Caki2 (cell line): ENCODE results near the gene NINJ1. TPM values are rescaled to one million over a fixed set of nuclear protein-coding genes. Genes with fewer than 3 reads are reported as not detected.

Experiments used
- DNase-seq: peaks from one replicate; pipeline ENCODE4 v3.0.0-alpha.2; 2015; ENCODE audit warnings: low read depth
- in situ Hi-C: cut with HindIII; loops from 2 replicates; pipeline ENCODE4 v1.10.0; 2016; ENCODE audit warnings: low sequenced_read_pairs, low pct_unique_long_range_greater_than_20kb, mixed read lengths
- total RNA-seq: library from RNA; depleted of rRNA; stranded (reverse); fragments of >200 nt; shearing (Covaris generic); gene quantifications from 2 replicates; pipeline ENCODE4 v1.2.3, GENCODE V29; 2014; ENCODE audit warnings: low replicate concordance; rRNA removed

NINJ1 gene
- total RNA-seq, 1 experiment from 2014 or later: 53.5 TPM

DNA sequence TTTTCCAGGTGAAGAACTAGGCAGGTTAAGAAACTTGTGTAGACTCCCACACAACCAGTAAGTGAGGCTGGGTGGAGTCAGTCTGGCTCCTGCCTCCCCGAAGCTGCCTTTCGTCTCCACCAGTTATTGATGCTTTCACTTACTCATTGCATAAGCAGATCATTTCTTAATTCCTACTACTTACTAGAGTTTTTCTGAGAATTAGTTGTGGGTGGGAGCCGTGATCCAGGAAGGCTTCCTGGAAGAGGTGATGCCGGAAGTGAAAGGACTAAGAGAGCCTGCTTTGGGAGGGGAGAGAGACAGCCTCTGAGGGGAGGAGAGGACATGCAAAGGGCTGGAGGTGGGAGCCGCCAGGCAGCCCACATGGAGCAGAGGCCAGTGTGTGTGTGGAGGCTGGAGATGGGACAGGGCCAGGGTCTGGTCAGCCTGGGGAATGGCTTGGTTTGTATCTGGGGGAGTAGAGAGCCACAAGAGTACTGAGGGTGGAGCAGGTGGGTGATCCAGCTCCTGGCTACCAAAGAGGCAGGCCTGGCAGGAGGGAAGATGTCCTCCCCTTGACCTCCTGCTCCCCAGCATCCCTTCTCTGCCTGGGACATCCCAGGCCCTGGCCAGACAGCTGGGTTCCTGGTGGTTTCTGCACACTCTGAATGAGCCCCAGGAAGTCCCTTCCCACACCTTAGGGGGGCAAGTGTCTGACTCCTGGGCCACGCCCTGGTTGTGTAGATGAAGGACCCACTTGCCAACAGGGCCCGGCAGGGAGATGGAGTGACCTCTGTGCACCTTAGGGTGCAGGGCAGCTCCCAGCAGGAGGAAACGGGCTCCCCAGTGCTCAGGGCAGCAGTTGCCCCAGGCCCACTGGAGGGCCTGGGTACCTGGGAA lies 50.2 kb downstream of the NINJ1 start:
- in situ Hi-C loops: no loop called here
- no peak for DNase-seq

DNA sequence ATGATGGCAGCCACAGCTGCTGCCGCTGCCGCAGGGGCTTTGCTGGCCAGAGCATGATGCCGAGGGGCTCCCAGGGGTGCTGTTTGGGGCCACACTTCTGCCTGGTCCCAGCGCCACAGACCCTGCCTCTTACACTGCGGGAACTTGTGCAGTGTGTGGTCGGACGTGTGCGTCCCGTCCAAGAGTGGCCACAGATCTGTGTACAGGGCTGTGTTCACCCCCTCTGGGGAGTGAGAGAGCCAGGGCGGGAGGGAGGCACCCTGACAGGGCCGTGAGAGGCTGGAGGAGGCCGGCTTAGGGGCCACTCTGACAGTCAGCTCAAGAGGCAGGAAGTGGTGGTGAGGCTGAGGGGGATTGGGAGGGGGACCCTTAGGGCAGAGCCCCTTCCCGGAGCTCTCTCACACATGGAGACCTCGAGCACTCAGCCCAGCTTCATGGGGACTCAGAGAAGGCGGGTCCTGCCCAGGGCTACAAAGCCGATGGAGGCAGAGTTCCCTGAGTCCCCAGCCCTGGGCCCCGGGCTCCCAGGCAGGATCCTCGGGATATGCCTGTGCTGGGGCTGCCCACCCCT lies 51.1 kb downstream of the NINJ1 start:
- DNase-seq: no peak
- in situ Hi-C loops: no loop called here

- no peak for DNase-seq
- in situ Hi-C loops: no loop called here
These were observed 52.1 kb downstream of the NINJ1 start for GRCh38 chr9:93081931-93082330.

DNA sequence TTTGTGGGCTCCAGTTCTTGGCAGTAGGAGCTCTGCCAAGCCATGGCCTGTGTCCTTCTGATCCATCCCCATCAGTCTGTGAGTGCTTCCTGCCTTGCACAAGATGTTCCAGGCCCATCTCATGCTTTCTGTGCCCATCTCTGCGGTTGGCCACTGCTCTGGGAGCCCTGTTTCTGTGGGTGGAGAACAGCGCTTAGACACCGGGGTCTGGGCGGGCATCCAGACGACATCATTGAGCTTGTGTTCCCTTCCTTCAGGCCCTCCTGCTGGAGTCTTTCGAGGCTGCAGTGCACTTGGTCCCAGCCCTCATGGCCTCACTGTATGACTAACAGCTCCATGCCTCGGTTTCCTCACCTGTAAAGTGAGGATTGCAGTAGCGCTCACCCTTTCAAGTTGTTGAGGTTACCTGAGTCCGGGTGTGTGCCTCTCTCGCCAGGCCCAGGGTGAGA lies 52.9 kb downstream of the NINJ1 start:
- in situ Hi-C loops: no loop called here
- DNase-seq: no peak

GRCh38 chr9:93080406-93080805 lies 53.6 kb downstream of the NINJ1 start:
- in situ Hi-C loops: no loop called here
- DNase-seq: no peak

- no peak for DNase-seq
These were observed 54.7 kb downstream of the NINJ1 start for GRCh38 chr9:93079371-93079770.

DNA sequence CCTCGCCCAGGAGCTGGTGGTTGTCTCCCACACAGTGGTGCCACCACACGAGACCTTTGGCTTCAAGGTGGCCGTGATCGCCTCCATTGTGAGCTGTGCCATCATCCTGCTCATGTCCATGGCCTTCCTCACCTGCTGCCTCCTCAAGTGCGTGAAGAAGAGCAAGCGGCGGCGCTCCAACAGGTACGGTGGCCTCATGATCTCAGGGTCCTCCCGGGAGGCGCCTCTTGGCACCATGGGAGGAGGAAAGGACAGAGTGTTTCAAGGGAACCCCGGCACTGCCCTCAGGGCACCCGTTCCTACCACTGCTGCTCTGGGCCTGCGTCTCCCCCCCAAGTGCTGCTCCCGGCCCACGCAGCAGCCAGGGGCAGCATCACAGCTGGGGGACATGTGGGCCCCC lies 56.2 kb downstream of the NINJ1 start:
- in situ Hi-C loops: no loop called here
- no peak for DNase-seq

More at GRCh38 chr9:93079371-93079770, 54.7 kb downstream of the NINJ1 start:
- in situ Hi-C loops: no loop called here

DNA sequence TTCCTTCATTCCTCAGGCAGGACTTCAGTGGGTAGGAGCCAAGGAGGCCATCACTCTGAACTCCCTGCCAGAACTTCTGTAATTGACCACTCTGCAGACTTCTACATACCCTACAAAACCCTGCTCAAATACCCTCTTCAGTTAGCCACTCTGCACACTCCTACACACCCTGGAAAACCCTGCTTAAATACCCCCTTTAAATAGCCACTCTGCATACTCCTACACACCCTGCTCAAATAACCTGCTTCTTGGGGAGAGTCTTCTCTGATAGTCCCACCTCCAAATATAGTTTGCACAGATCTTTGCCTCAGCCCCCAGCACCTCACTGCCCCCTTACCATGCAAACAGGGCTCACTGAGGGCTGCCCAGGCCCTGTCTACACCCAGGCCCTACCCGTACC lies 56.7 kb downstream of the NINJ1 start:
- no peak for DNase-seq
- in situ Hi-C loops: no loop called here

GRCh38 chr9:93076792-93077128 lies 57.3 kb downstream of the NINJ1 start:
- DNase-seq: no peak
- in situ Hi-C loops: no loop called here

DNA sequence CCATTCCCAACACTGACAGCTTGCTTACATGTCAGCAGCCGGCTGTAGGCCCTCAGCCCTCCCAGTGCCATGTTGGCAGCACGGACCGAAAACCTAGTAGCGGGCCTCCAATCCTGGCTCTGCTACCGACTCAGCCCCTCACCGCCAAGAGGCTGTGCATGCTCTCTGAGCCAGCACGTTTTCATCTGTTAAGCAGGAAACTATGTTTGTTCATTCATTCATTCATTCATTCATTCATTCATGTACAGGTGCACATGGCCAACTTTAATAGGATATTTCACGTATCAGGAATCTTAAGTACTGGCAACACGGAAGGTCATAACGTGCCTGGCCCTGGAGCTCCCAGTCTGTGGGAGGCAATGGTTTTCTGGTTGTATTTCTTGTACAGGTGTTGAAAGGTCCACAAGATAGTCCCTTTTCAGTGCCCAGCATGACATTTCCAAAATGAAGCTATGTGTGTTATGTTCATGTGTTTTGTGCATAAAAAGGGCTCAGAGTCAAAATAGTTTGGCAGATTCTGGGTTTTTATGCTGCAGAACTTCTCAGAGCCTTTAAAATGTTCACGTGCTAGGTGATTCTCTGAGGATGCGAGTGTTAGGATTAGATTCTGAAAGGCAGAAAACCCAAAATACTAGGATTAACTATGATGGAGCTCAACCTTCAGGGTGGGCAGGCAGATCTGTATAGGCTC lies 57.8 kb downstream of the NINJ1 start:
- DNase-seq: no peak
- in situ Hi-C loops: no loop called here

DNA sequence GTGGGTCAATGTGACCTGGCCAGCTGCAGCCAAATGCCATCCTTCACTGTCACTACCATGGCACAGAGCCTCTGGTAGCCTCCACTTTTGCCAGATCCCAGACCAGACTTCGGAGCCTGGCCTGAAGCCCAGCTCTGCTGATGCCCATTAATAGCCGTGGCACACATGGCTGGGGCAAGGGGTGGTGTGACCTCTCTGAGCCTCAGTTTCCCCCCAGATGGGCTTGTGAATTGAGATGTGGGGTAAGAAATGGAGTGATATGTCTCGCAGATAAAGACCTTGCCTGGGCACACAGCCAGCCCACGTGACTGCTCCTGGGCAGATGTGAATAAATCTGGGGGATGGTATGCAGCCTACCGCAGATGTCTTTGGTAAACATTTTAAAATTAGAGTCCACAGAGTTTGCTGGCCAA lies 61.7 kb downstream of the NINJ1 start:
- no peak for DNase-seq
- in situ Hi-C loops: no loop called here

Other genes starting within 250 kb of the NINJ1 start
- 0.96 TPM in 1 of 2 replicates, not detected in the other for gene FGD3, start 186.7 kb downstream of the NINJ1 start, total RNA-seq
- not detected in 2 replicates for gene SUSD3, start 75.5 kb downstream of the NINJ1 start, total RNA-seq
- 83.8 and 92.5 TPM in 2 replicates for gene CARD19, start 38.0 kb downstream of the NINJ1 start, total RNA-seq
- gene WNK2, start 49.9 kb upstream of the NINJ1 start, total RNA-seq: 0.14 TPM in 1 of 2 replicates, not detected in the other